Fibroblast of lung (primary cell): ENCODE results near the gene CDH4. TPM values are rescaled to one million over a fixed set of nuclear protein-coding genes. Genes with fewer than 3 reads are reported as not detected.

Source experiments
- DNase-seq, 2 donors: peaks; one replicate each; pipeline versions ENCODE4 v3.0.0 to v3.0.0-alpha.2; 2010; ENCODE audit warnings: low read depth in 2 of 2
- H2AFZ ChIP-seq: 2 replicates; pipeline ENCODE4 v1.5.1; 2012; ENCODE audit warnings: low read length, control low read depth, inconsistent platforms
- H3K27ac ChIP-seq: 2 replicates; pipeline ENCODE4 v1.5.1; 2011; ENCODE audit warnings: low read length, control low read depth; ENCODE audit not compliant: insufficient read depth
- H3K27me3 ChIP-seq: 2 replicates; pipeline ENCODE4 v1.5.1; 2011; ENCODE audit warnings: mild to moderate bottlenecking, low read length; ENCODE audit not compliant: control insufficient read depth, insufficient read depth
- H3K36me3 ChIP-seq: 2 replicates; pipeline ENCODE4 v1.5.1; 2011; ENCODE audit warnings: low read length; ENCODE audit not compliant: control insufficient read depth, insufficient read depth
- H3K4me1 ChIP-seq: 2 replicates; pipeline ENCODE4 v1.5.1; 2011; ENCODE audit warnings: low read length; ENCODE audit not compliant: control insufficient read depth, insufficient read depth; ENCODE audit errors: extremely low read depth
- H3K4me2 ChIP-seq: 2 replicates; pipeline ENCODE4 v1.5.1; 2011; ENCODE audit warnings: low read length, control low read depth; ENCODE audit not compliant: insufficient read depth; ENCODE audit errors: extremely low read depth
- H3K4me3 ChIP-seq, 4 experiments: fragments of 200-600 bp in 1 of 4; sonication (generic) in 1 of 4; replicated peaks in 1 of 4; 2 replicates each; pipeline ENCODE4 v1.5.1; 2011 to 2016; ENCODE audit warnings: low read length in 4 of 4, low read depth in 3 of 4, mild to moderate bottlenecking in 3 of 4, control low read depth in 2 of 4, inconsistent platforms in 1 of 4, mixed read lengths in 1 of 4; ENCODE audit not compliant: insufficient read depth in 1 of 4; ENCODE audit errors: control extremely low read depth in 1 of 4
- H3K79me2 ChIP-seq: 2 replicates; pipeline ENCODE4 v1.5.1; 2012; ENCODE audit warnings: mild to moderate bottlenecking, low read length, inconsistent platforms; ENCODE audit not compliant: control insufficient read depth, insufficient read depth
- H3K9ac ChIP-seq: 2 replicates; pipeline ENCODE4 v1.5.1; 2011; ENCODE audit warnings: mild to moderate bottlenecking, low read length, control low read depth; ENCODE audit not compliant: insufficient read depth
- H3K9me3 ChIP-seq: 2 replicates; pipeline ENCODE4 v1.5.1; 2012; ENCODE audit warnings: low read depth, low read length; ENCODE audit not compliant: control insufficient read depth, insufficient read depth
- H4K20me1 ChIP-seq: 2 replicates; pipeline ENCODE4 v1.5.1; 2011; ENCODE audit warnings: low read length; ENCODE audit not compliant: control insufficient read depth, insufficient read depth; ENCODE audit errors: extremely low read depth
- CTCF ChIP-seq, 2 donors: IDR thresholded peaks in 1 of 2; conservative IDR thresholded peaks in 1 of 2; 1 replicate in 1 of 2; 2 replicates in 1 of 2; pipeline ENCODE4 v1.5.1; 2011 to 2012; ENCODE audit warnings: low read length in 2 of 2, control low read depth in 1 of 2, inconsistent platforms in 1 of 2, low read depth in 1 of 2, mild to moderate bottlenecking in 1 of 2
- EZH2 ChIP-seq: IDR thresholded peaks from 2 replicates; pipeline ENCODE4 v1.5.1; 2012; ENCODE audit warnings: low read length, control low read depth, mild to moderate bottlenecking; ENCODE audit errors: missing control alignments
- polyA plus RNA-seq, 2 donors: library from polyadenylated mRNA; depleted of rRNA in 1 of 2; stranded (reverse) in 1 of 2; unstranded in 1 of 2; fragments of >200 nt; gene quantifications; 2 replicates each; pipeline ENCODE4 v1.2.1, GENCODE V29; 2011 to 2012; ENCODE audit warnings: missing spikeins in 1 of 2
- total RNA-seq: library from RNA; depleted of rRNA; stranded (reverse); fragments of >200 nt; gene quantifications from 2 replicates; pipeline ENCODE4 v1.2.1, GENCODE V29; 2014

The CDH4 gene
- total and polyA plus RNA-seq, 2 donors (not counting 1 experiment from before 2014, with no cell fraction given): 4.8 to 6.8 TPM

GRCh38 chr20:61930776-61931475, 678.9 kb downstream of the CDH4 start:
- H2AFZ ChIP-seq: no peak overlapping the region
- H3K27ac ChIP-seq: no peak overlapping the region
- no peak overlapping the region for H3K4me3 ChIP-seq
- no peaks in the 10 kb centered on the region for H4K20me1 ChIP-seq
- no peaks in the 10 kb centered on the region for H3K36me3 ChIP-seq
- no peak for DNase-seq
- H3K27me3 ChIP-seq: no peaks in the 10 kb centered on the region
- no peaks in the 10 kb centered on the region for H3K9me3 ChIP-seq
- no peak overlapping the region for H3K9ac ChIP-seq
- no peaks in the 10 kb centered on the region for H3K4me1 ChIP-seq
- TF ChIP-seq EZH2: no peak
- TF ChIP-seq CTCF (conservative IDR thresholded peaks at IDR 0.05 in 1 of 2, IDR thresholded peaks at IDR 0.05 in 1 of 2; ENCODE audit: low read depth in 1 of 2, low read length in 2 of 2): no peak
- H3K4me2 ChIP-seq: no peak overlapping the region
- no peaks in the 10 kb centered on the region for H3K79me2 ChIP-seq

GRCh38 chr20:61931476-61932198, 679.6 kb downstream of the CDH4 start:
- H4K20me1 ChIP-seq: no peaks in the 10 kb centered on the region
- no peaks in the 10 kb centered on the region for H3K36me3 ChIP-seq
- DNase-seq: no peak
- TF ChIP-seq CTCF (conservative IDR thresholded peaks at IDR 0.05 in 1 of 2, IDR thresholded peaks at IDR 0.05 in 1 of 2; ENCODE audit: low read depth in 1 of 2, low read length in 2 of 2): no peak
- TF ChIP-seq EZH2: no peak
- no peak overlapping the region for H2AFZ ChIP-seq
- H3K79me2 ChIP-seq: no peaks in the 10 kb centered on the region
- no peaks in the 10 kb centered on the region for H3K4me1 ChIP-seq
- H3K4me2 ChIP-seq: no peak overlapping the region
- no peak overlapping the region for H3K27ac ChIP-seq
- H3K9ac ChIP-seq: no peak overlapping the region
- no peak overlapping the region for H3K4me3 ChIP-seq
- H3K27me3 ChIP-seq: no peaks in the 10 kb centered on the region
- no peaks in the 10 kb centered on the region for H3K9me3 ChIP-seq

DNA sequence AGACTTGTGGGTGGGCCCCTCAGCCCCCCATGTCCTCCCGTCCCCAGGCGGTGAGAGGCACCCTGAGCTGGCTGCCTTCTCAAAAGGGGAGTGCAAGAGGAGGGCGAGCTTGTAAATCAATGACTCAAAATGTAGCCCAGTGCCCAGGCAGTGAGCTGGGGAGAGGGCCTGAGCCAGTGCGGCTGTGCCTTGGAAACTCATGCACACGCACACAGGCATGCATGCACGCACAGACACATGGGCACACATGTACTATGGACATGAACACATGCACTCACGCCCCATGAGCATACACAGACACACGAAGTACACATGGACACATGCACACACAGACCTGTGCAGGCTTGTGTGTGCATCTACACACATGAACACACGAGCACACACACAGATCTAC, 680.1 kb downstream of the CDH4 start:
- Histone ChIP-seq H3K4me1 (no peaks in the 10 kb centered on the region), H3K36me3 (no peaks in the 10 kb centered on the region), H3K9ac (no peak overlapping the region), H3K4me3 (no peak overlapping the region), H3K27me3 (no peaks in the 10 kb centered on the region), H3K27ac (no peak overlapping the region), H3K4me2 (no peak overlapping the region), H3K79me2 (no peaks in the 10 kb centered on the region), H2AFZ (no peak overlapping the region), H4K20me1 (no peaks in the 10 kb centered on the region), H3K9me3 (no peaks in the 10 kb centered on the region)
- DNase-seq: no peak
- no peak for TF ChIP-seq EZH2
- no peak for TF ChIP-seq CTCF (conservative IDR thresholded peaks at IDR 0.05 in 1 of 2, IDR thresholded peaks at IDR 0.05 in 1 of 2; ENCODE audit: low read depth in 1 of 2, low read length in 2 of 2)
